ENCODE data around the gene GAK.
"Not testable (repeated sequence)": the region's sequence is repeated elsewhere in the genome, so short reads cannot be mapped to it uniquely, and the experiment has no call there.

Gene GAK

DNA sequence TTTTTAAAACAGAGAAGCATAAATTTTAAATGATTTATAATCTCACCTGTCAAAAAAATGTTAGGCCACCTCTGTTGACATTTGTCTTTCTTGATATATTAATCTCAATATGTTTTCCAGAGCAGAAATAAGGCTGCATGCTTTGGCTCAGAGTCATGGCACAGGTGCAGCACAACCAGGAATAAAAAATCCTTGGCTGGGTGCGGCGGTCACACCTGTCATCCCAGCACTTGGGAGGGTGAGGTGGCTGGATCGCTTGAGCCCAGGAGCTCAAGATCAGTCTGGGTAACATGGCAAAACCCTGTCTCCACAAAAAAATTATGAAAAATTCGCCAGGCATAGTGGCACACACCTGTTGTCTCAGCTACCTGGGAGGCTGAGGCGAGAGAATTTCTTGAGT, 124.3 kb downstream of the GAK start:
- no peak for DNase-seq (ENCODE audit: low read depth)
- H3K4me3 ChIP-seq (ENCODE audit: control insufficient read depth, low read depth, low read length), result no peak overlapping the region
- no peak for TF ChIP-seq CTCF (conservative IDR thresholded peaks at IDR 0.05; ENCODE audit: control insufficient read depth, insufficient read depth, low read depth, low read length)

GRCh38 chr4:806979-807378, 125.1 kb downstream of the GAK start:
- not testable (repeated sequence) for DNase-seq (ENCODE audit: low read depth); H3K4me3 ChIP-seq (ENCODE audit: control insufficient read depth, low read depth, low read length)

GRCh38 chr4:804804-805203, 127.3 kb downstream of the GAK start:
- TF ChIP-seq CTCF (conservative IDR thresholded peaks at IDR 0.05; ENCODE audit: control insufficient read depth, insufficient read depth, low read depth, low read length), result no peak
- no peak for DNase-seq (ENCODE audit: low read depth)

GRCh38 chr4:803884-804283, 128.2 kb downstream of the GAK start:
- no peak for TF ChIP-seq CTCF (conservative IDR thresholded peaks at IDR 0.05; ENCODE audit: control insufficient read depth, insufficient read depth, low read depth, low read length)
- H3K4me3 ChIP-seq (ENCODE audit: control insufficient read depth, low read depth, low read length), result no peak overlapping the region
- DNase-seq (ENCODE audit: low read depth), result no peak

More at GRCh38 chr4:804804-805203, 127.3 kb downstream of the GAK start:
- H3K4me3 ChIP-seq (ENCODE audit: control insufficient read depth, low read depth, low read length), result no peak overlapping the region

DNA sequence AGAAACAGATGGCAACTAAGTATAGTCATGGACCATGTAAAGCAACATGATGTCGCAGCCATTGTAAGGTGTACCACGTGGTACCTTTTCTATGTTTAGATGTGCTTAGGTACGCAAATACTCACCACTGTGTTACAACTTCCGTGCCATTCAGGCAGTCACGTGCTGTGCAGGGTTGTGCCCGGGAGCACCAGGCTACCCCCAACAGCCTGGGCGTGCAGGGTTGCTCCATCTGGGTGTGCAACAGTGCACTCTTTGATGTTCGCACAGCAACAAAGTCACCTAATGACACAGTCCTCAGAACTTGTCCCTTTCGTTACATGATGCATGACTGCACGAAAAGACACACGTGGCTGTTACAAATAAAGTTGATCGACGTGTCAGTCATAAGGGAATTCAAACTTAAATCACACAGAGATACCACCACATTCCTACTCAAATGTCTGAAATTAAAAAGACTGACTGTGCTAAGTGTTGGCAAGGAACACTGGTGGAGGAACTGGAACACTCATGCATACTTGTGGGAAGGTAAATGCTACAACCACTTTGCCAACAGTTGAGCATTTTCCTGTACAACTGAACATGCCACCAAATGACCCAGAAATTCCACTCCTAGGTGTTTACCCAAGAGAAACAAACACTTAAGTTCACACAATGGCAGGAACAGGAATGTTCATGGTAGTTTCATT, 130.5 kb downstream of the GAK start:
- no peak for TF ChIP-seq CTCF (conservative IDR thresholded peaks at IDR 0.05; ENCODE audit: control insufficient read depth, insufficient read depth, low read depth, low read length)
- no peak overlapping the region for H3K4me3 ChIP-seq (ENCODE audit: control insufficient read depth, low read depth, low read length)
- DNase-seq (ENCODE audit: low read depth), result no peak
